Esophagus squamous epithelium (tissue), 5 donors: Measurements from ENCODE around the gene GABBR2. TPM values are rescaled to one million over a fixed set of nuclear protein-coding genes. Genes with fewer than 3 reads are reported as not detected.

Source experiments
- DNase-seq: peaks from one replicate; lab custom pipeline; 2025; lab: John Stamatoyannopoulos, UW
- H3K27ac ChIP-seq, 4 donors: fragments of 200-600 bp; sonication (generic); one replicate each; pipeline ENCODE4 v1.5.1; 2016 to 2019; ENCODE audit warnings: mild to moderate bottlenecking in 1 of 4
- H3K27me3 ChIP-seq, 4 donors: fragments of 200-600 bp; sonication (generic); 1 replicate in 3 of 4; 2 replicates in 1 of 4; pipeline versions ENCODE4 v1.5.1 to v1.6.0; 2017 to 2021; ENCODE audit warnings: antibody characterized with exemption in 1 of 4
- H3K36me3 ChIP-seq, 3 donors: fragments of 200-600 bp; sonication (generic); one replicate each; pipeline ENCODE4 v1.5.1; 2016 to 2019
- H3K4me1 ChIP-seq, 3 donors: fragments of 200-600 bp; sonication (generic); one replicate each; pipeline ENCODE4 v1.5.1; 2017 to 2019
- H3K4me3 ChIP-seq, 4 donors: fragments of 200-600 bp; sonication (generic); 1 replicate in 3 of 4; 2 replicates in 1 of 4; pipeline ENCODE4 v1.5.1; 2016 to 2019; ENCODE audit warnings: mild to moderate bottlenecking in 2 of 4, moderate library complexity in 1 of 4
- H3K9me3 ChIP-seq, 3 donors: fragments of 200-600 bp; sonication (generic); one replicate each; pipeline ENCODE4 v1.5.1; 2016 to 2019
- POLR2A ChIP-seq, 4 donors: fragments of 450-650 bp; IDR thresholded peaks; one replicate each; pipeline ENCODE4 v1.6.1; 2017; ENCODE audit warnings: antibody characterized with exemption in 4 of 4, mild to moderate bottlenecking in 4 of 4, moderate library complexity in 3 of 4
- WGBS, 2 donors: methylation state at CpG; one replicate each; pipeline ENCODE4 v1.1.5; 2018; 5-methylcytosine and 5-hydroxymethylcytosine counted together
- intact Hi-C: fragments of 100-400 bp; cut with DNase I; formaldehyde crosslinking; loops from one replicate; pipeline ENCODE4 v1.15.0; 2022
- total RNA-seq, 4 donors: library from RNA; depleted of rRNA; stranded (reverse); fragments of >200 nt; gene quantifications; one replicate each; pipeline ENCODE4 v1.1.0, GENCODE V29; 2016
- TF ChIP-seq, protein P1 (sequence below), 6 experiments: fragments of 450-650 bp in 4 of 6; fragments of 200-600 bp in 2 of 6; sonication (generic) in 2 of 6; IDR thresholded peaks; one replicate each; pipeline ENCODE4 v1.5.1; 2016 to 2019; ENCODE audit warnings: antibody characterized with exemption in 6 of 6, mild to moderate bottlenecking in 4 of 6, moderate library complexity in 4 of 6
- donor health status: DM: yes; HTN: yes; CAD: no.

Gene GABBR2
- total RNA-seq, 4 donors from 2014 or later, result not detected

DNA sequence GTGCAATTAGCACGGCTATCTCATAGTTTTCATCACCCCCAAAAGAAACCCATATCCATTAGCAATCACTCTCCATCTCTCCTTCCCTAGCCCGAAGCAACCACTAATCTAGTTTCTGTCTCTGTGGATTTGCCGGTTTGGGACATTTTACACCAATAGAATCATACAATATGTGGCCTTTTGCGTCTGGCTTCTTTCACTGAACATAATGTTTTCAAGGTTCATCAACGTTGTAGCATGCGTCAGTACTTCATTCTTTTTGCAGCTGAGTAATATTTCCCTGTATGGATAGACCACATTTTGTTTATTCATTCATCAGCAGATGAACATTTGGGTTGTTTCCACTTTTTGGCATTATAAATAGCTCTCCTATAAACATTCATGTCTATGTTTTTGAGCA, 377.9 kb downstream of the GABBR2 start:
- no peak for DNase-seq
- WGBS, 2 donors, result 65 to 66% methylated on average over 6 of the region's 6 CpGs
- no peaks in the 10 kb centered on the region for H3K27me3 ChIP-seq
- TF ChIP-seq, protein P1, sequence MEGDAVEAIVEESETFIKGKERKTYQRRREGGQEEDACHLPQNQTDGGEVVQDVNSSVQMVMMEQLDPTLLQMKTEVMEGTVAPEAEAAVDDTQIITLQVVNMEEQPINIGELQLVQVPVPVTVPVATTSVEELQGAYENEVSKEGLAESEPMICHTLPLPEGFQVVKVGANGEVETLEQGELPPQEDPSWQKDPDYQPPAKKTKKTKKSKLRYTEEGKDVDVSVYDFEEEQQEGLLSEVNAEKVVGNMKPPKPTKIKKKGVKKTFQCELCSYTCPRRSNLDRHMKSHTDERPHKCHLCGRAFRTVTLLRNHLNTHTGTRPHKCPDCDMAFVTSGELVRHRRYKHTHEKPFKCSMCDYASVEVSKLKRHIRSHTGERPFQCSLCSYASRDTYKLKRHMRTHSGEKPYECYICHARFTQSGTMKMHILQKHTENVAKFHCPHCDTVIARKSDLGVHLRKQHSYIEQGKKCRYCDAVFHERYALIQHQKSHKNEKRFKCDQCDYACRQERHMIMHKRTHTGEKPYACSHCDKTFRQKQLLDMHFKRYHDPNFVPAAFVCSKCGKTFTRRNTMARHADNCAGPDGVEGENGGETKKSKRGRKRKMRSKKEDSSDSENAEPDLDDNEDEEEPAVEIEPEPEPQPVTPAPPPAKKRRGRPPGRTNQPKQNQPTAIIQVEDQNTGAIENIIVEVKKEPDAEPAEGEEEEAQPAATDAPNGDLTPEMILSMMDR (IDR thresholded peaks at IDR 0.05), result no peak
- no peak for TF ChIP-seq POLR2A (IDR thresholded peaks at IDR 0.05)
- no peak overlapping the region for H3K4me3 ChIP-seq
- intact Hi-C loops, result loop anchor here (10.0 kb wide), 1 partner anchor 56 kb away; no protein-coding TSS in a partner anchor
- H3K36me3 ChIP-seq, result no peaks in the 10 kb centered on the region
- no peaks in the 10 kb centered on the region for H3K4me1 ChIP-seq
- no peaks in the 10 kb centered on the region for H3K9me3 ChIP-seq
- no peak overlapping the region for H3K27ac ChIP-seq

DNA sequence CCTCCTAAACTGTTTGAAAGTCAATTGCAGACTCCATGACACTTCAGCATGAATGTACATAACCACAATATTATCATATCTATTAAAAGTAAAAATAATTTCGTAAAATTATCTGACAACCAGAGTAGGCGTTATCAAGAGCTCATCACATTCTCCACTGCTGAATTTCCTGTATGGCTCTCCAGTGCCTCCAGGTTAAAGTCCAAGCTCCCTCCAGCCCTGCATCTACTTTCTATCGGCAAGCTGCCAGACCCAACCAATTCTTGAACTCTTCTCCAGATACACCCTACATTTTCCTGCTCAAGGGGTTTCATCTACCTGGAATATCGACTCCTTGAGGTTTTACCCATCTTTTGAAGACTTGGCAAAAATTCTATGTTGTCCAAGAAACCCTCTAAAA, 378.8 kb downstream of the GABBR2 start:
- no peak for DNase-seq
- H3K4me1 ChIP-seq, result no peaks in the 10 kb centered on the region
- no peak overlapping the region for H3K4me3 ChIP-seq
- intact Hi-C loops, result loop anchor here (10.0 kb wide), 1 partner anchor 55 kb away; no protein-coding TSS in a partner anchor
- TF ChIP-seq POLR2A (IDR thresholded peaks at IDR 0.05), result no peak
- TF ChIP-seq, protein P1 (IDR thresholded peaks at IDR 0.05), result no peak
- WGBS, 2 donors, result 52 to 67% methylated on average over 4 of the region's 4 CpGs
- no peaks in the 10 kb centered on the region for H3K36me3 ChIP-seq
- no peaks in the 10 kb centered on the region for H3K27me3 ChIP-seq
- H3K27ac ChIP-seq, result no peak overlapping the region
- H3K9me3 ChIP-seq, result no peaks in the 10 kb centered on the region

GRCh38 chr9:98329281-98329680, 379.5 kb downstream of the GABBR2 start:
- whole genome bisulfite sequencing, 2 donors, result 60 to 68% methylated on average over 6 of the region's 6 CpGs
- intact Hi-C loops, result no loop called here
- Histone ChIP-seq H3K36me3 (no peaks in the 10 kb centered on the region), H3K27ac (no peak overlapping the region), H3K4me3 (no peak overlapping the region), H3K27me3 (no peaks in the 10 kb centered on the region), H3K4me1 (no peaks in the 10 kb centered on the region), H3K9me3 (no peaks in the 10 kb centered on the region)
- DNase-seq, result no peak
- TF ChIP-seq, protein P1 (IDR thresholded peaks at IDR 0.05), result no peak
- no peak for TF ChIP-seq POLR2A (IDR thresholded peaks at IDR 0.05)

- Histone ChIP-seq H3K4me3 (no peak overlapping the region), H3K9me3 (no peaks in the 10 kb centered on the region), H3K27me3 (no peaks in the 10 kb centered on the region), H3K36me3 (no peaks in the 10 kb centered on the region), H3K4me1 (no peaks in the 10 kb centered on the region), H3K27ac (no peak overlapping the region)
- intact Hi-C loops, result no loop called here
- DNase-seq, result no peak
- TF ChIP-seq POLR2A (IDR thresholded peaks at IDR 0.05), result no peak
- TF ChIP-seq, protein P1 (IDR thresholded peaks at IDR 0.05), result no peak
- 60 to 68% methylated on average over 4 of the region's 4 CpGs for WGBS, 2 donors
Measured at GRCh38 chr9:98328770-98329169, 380.0 kb downstream of the GABBR2 start.

GRCh38 chr9:98328141-98328540, 380.6 kb downstream of the GABBR2 start:
- H3K36me3 ChIP-seq, result no peaks in the 10 kb centered on the region
- H3K4me3 ChIP-seq, result no peak overlapping the region
- 75 to 78% methylated on average over 7 of the region's 7 CpGs for WGBS, 2 donors
- H3K4me1 ChIP-seq, result no peaks in the 10 kb centered on the region
- TF ChIP-seq POLR2A (IDR thresholded peaks at IDR 0.05), result no peak
- TF ChIP-seq, protein P1 (IDR thresholded peaks at IDR 0.05), result no peak
- intact Hi-C loops, result no loop called here
- H3K9me3 ChIP-seq, result no peaks in the 10 kb centered on the region
- no peaks in the 10 kb centered on the region for H3K27me3 ChIP-seq
- no peak for DNase-seq
- no peak overlapping the region for H3K27ac ChIP-seq
